Measurements from ENCODE around the gene CENPQ.

GRCh38 chr6:49462071-49462470 is 1.1 kb upstream of the CENPQ start:
- TF ChIP-seq CTCF (IDR thresholded peaks at IDR 0.05) (no peak), POLR2A (IDR thresholded peaks at IDR 0.05) (no peak)

Data from adrenal gland (tissue), 5 donors.